ENCODE measurements around the gene GNPAT.

Gene GNPAT

DNA sequence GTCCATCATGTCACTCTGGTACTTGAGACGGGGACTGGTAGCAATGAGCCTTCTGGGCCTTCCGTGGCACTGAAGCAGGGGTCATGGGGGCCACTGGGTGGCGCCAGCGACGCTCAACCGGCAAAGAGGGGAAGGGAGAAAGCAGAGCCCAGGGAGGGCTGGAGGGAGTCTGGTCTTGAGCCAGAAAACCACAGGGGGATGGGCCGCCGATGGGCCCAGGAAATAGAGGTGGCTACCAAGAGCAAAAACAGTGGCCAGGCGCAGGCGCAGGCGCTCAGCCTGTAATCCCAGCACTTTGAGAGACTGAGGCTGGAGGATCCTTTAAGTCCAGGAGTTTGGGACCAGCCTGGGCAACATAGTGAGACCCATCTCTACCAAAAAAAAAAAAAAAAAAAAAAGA is 74.9 kb downstream of the GNPAT start:
- FAIRE-seq: no peak
- no peak for DNase-seq (ENCODE audit: low spot score)

GRCh38 chr1:231317306-231318014 is 76.4 kb downstream of the GNPAT start:
- FAIRE-seq: no peak

DNA sequence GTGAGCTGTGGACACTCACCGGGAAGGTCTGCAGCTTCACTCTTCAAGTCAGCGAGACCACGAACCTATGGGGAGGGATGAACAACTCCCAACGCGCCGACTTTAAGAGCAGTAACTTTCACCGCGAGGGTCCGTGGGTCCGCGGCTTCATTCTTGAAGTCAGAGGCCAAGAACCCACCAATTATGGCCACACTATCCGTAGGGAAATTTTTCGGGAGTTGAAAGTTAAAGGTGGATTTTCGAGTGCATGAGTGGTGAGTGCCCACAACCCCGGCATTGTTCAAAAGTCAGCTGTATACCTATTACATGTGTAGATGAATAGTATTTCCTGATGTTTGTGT is 77.0 kb downstream of the GNPAT start:
- FAIRE-seq (no peak), DNase-seq (ENCODE audit: low spot score) (no peak)

More at GRCh38 chr1:231317306-231318014, 76.4 kb downstream of the GNPAT start:
- no peak for DNase-seq (ENCODE audit: low spot score)

GRCh38 chr1:231318568-231318967 is 77.6 kb downstream of the GNPAT start:
- no peak for DNase-seq (ENCODE audit: low spot score)

DNA sequence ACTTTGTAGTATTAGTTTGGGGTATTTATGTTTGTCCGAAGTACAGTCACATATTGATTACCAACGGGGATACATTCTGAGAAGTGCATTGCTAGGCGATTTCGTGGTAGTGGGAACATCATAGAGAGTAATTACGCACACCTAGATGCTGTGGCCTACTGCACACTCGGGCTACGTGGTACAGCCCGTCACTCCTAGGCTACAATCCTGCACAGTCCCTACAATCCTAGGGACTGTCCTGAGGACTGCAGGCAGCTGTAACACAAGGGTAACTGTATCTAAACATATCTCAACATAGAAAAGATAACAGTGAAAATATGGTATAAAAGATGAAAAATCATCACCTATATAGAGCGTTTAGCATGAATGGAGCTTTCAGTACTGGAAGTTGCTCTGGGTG is 78.1 kb downstream of the GNPAT start:
- no peak for DNase-seq (ENCODE audit: low spot score)
- FAIRE-seq: no peak

More at GRCh38 chr1:231318568-231318967, 77.6 kb downstream of the GNPAT start:
- no peak for FAIRE-seq

GRCh38 chr1:231322880-231323530 is 82.0 kb downstream of the GNPAT start:
- no peak for FAIRE-seq
- no peak for DNase-seq (ENCODE audit: low spot score)

- DNase-seq (ENCODE audit: low spot score): no peak
- no peak for FAIRE-seq
Observed at GRCh38 chr1:231324660-231325059, 83.6 kb downstream of the GNPAT start.

GRCh38 chr1:231326248-231326647 is 85.2 kb downstream of the GNPAT start:
- no peak for DNase-seq (ENCODE audit: low spot score)
- no peak for FAIRE-seq

Data from RCC 7860 (cell line).